CD8-positive, alpha-beta memory T cell (primary cell): Measurements from ENCODE around the gene ZFYVE21. TPM values are rescaled to one million over a fixed set of nuclear protein-coding genes. Genes with fewer than 3 reads are reported as not detected.

ENCODE experiments used
- CTCF ChIA-PET: fragments of 350-600 bp; sonication (Branson Sonifier 250); formaldehyde crosslinking; loops from one replicate; lab custom pipeline; 2021; ENCODE audit warnings: antibody characterized with exemption; lab: Charles Lee
- POLR2A ChIA-PET: fragments of 350-600 bp; sonication (Branson Sonifier 250); formaldehyde crosslinking; loops from one replicate; lab custom pipeline; 2021; ENCODE audit warnings: antibody characterized with exemption; lab: Charles Lee
- DNase-seq, 5 donors: peaks; one replicate each; pipeline versions ENCODE4 v3.0.0 to v3.0.0-alpha.2; 2020 to 2022; ENCODE audit warnings: mixed read lengths in 1 of 5
- H3K27ac ChIP-seq: one replicate; pipeline ENCODE4 v1.7.0; 2013; ENCODE audit warnings: low read depth, mild to moderate bottlenecking, low read length, moderate library complexity
- H3K27me3 ChIP-seq: 2 replicates; pipeline ENCODE4 v1.7.0; 2013; ENCODE audit warnings: low read length, mild to moderate bottlenecking; ENCODE audit not compliant: insufficient read depth, poor library complexity, severe bottlenecking
- H3K36me3 ChIP-seq: 2 replicates; pipeline ENCODE4 v1.7.0; 2013; ENCODE audit warnings: mild to moderate bottlenecking, low read length, moderate library complexity; ENCODE audit not compliant: insufficient read depth
- H3K4me1 ChIP-seq: 2 replicates; pipeline ENCODE4 v1.7.0; 2013; ENCODE audit warnings: mild to moderate bottlenecking, low read length, moderate library complexity; ENCODE audit not compliant: insufficient read depth
- H3K4me3 ChIP-seq: 2 replicates; pipeline ENCODE4 v1.7.0; 2013; ENCODE audit warnings: mild to moderate bottlenecking, low read length
- H3K9me3 ChIP-seq: 2 replicates; pipeline ENCODE4 v1.7.0; 2013; ENCODE audit warnings: mild to moderate bottlenecking, low read length
- H3K27ac Mint-ChIP-seq, 8 donors: one replicate each; pipeline ENCODE4 v1.8.0; 2020 to 2021; ENCODE audit warnings: mixed read lengths in 8 of 8, mild to moderate bottlenecking in 6 of 8, inconsistent platforms in 3 of 8, moderate library complexity in 3 of 8
- H3K27me3 Mint-ChIP-seq, 2 donors: one replicate each; pipeline ENCODE4 v1.8.0; 2020 to 2021; ENCODE audit warnings: mixed read lengths in 2 of 2, mild to moderate bottlenecking in 1 of 2, moderate library complexity in 1 of 2
- H3K36me3 Mint-ChIP-seq, 3 donors: one replicate each; pipeline ENCODE4 v1.8.0; 2020 to 2021; ENCODE audit warnings: mixed read lengths in 3 of 3, inconsistent platforms in 1 of 3, mild to moderate bottlenecking in 1 of 3
- H3K4me1 Mint-ChIP-seq, 3 donors: one replicate each; pipeline ENCODE4 v1.8.0; 2020 to 2021; ENCODE audit warnings: mixed read lengths in 3 of 3, inconsistent platforms in 1 of 3, mild to moderate bottlenecking in 1 of 3
- H3K4me3 Mint-ChIP-seq, 7 donors: one replicate each; pipeline ENCODE4 v1.8.0; 2020 to 2021; ENCODE audit warnings: mixed read lengths in 7 of 7, mild to moderate bottlenecking in 6 of 7, moderate library complexity in 4 of 7, inconsistent platforms in 2 of 7
- H3K9me3 Mint-ChIP-seq, 5 donors: one replicate each; pipeline ENCODE4 v1.8.0; 2020 to 2022; ENCODE audit warnings: mixed read lengths in 5 of 5, mild to moderate bottlenecking in 3 of 5, moderate library complexity in 2 of 5, inconsistent platforms in 1 of 5
- polyA plus RNA-seq: library from polyadenylated mRNA; unstranded; fragments of 300-500 nt; fragmentation: Illumina TruSeq; gene quantifications from one replicate; pipeline ENCODE4 v1.2.3, GENCODE V29; 2021
- total RNA-seq, 2 experiments: library from RNA; stranded (reverse); gene quantifications; one replicate each; pipeline ENCODE4 v1.2.3, GENCODE V29; 2021

The ZFYVE21 gene
- total and polyA plus RNA-seq, 3 experiments from 2014 or later, result 15.1 to 18.1 (median 15.9) TPM

DNA sequence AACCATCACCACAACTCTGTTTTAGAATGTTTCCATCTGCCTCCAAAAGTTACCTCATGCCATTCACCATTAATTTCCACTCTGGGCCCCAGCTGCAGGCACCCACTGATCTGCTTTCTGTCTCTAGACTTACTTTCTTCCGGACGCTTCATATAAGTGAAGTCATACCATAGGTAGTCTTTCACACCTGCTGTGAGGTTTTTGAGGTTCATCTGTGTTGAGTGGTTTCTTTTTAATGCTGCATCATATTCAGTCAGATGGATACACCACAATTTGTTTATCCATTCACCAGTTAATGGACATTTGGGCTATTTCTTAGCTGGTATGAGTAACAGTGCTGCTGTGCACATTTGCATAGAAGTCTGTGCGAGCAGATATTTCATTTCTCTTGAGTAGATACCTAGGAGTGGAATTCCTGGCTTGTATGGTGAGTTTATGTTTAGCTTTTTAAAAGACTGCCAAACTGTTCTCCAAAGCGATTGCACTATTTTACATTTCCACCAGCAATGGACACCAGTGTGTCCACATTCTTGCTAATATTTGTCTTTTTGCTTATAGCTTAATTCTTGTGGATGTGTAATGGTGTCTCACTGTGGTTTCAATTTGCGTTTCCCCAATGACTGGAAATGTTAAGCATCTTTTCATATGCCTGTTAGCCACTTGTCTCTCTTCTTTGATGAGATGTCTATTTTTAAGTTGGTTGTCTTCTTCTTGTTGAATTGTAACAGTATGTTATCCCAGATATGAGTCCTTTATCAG, 48.3 kb downstream of the ZFYVE21 start:
- Histone ChIP-seq H3K9me3 (no peaks in the 10 kb centered on the region), H3K36me3 (peaks cover 7% of the 10 kb centered on the region), H3K4me3 (no peak overlapping the region), H3K4me1 (no peaks in the 10 kb centered on the region), H3K27me3 (no peaks in the 10 kb centered on the region), H3K27ac (no peak overlapping the region)
- no peak for DNase-seq
- H3K4me1 Mint-ChIP-seq, result peaks cover 9 to 10% (median 10%) of the 10 kb centered on the region in 3 donors
- H3K36me3 Mint-ChIP-seq, result peaks cover 4 to 17% (median 9%) of the 10 kb centered on the region in 3 donors
- peak overlapping the region in 2 of 8 donors; percentile 0 to 47 for H3K27ac Mint-ChIP-seq
- H3K4me3 Mint-ChIP-seq, result no peak overlapping the region
- ChIA-PET POLR2A (no interaction called here), CTCF (interaction anchor here (0.6 kb wide), 1 partner anchor 22 kb away, joined by 3 read pairs; no protein-coding TSS in a partner anchor)
- H3K27me3 Mint-ChIP-seq, result no peaks in the 10 kb centered on the region
- H3K9me3 Mint-ChIP-seq, result peaks cover 0 to 3% (median 0%) of the 10 kb centered on the region in 5 donors

DNA sequence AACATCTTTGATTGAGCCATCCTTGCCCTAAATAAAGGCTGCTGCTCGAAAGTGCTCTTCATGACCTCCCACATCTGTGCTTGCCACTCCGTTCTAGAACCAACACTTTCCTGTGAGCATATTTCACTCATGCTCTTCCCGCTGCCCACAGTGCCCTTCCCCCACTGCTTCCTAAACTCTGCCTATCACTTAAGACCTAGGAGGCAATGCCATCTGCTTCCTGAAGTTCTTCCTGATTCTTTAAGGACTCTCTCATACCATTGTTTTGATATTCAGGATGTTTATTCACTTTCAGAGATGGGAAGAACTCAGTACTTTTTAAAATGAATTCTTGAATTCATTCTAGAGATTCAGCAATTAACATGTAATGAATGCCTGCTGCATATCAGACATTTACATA, 49.9 kb downstream of the ZFYVE21 start:
- Histone ChIP-seq H3K4me1 (no peaks in the 10 kb centered on the region), H3K4me3 (no peak overlapping the region), H3K9me3 (no peaks in the 10 kb centered on the region), H3K36me3 (peaks cover 7% of the 10 kb centered on the region), H3K27ac (no peak overlapping the region), H3K27me3 (no peaks in the 10 kb centered on the region)
- H3K36me3 Mint-ChIP-seq, result peaks cover 4 to 17% (median 9%) of the 10 kb centered on the region in 3 donors
- H3K27me3 Mint-ChIP-seq, result no peaks in the 10 kb centered on the region
- ChIA-PET POLR2A (no interaction called here), CTCF (no interaction called here)
- no peak for DNase-seq
- no peak overlapping the region for H3K4me3 Mint-ChIP-seq
- H3K27ac Mint-ChIP-seq, result peak overlapping the region in 2 of 8 donors; percentile 1 to 6
- H3K9me3 Mint-ChIP-seq, result peaks cover 0 to 3% (median 0%) of the 10 kb centered on the region in 5 donors
- peaks cover 9 to 10% (median 10%) of the 10 kb centered on the region in 3 donors for H3K4me1 Mint-ChIP-seq

DNA sequence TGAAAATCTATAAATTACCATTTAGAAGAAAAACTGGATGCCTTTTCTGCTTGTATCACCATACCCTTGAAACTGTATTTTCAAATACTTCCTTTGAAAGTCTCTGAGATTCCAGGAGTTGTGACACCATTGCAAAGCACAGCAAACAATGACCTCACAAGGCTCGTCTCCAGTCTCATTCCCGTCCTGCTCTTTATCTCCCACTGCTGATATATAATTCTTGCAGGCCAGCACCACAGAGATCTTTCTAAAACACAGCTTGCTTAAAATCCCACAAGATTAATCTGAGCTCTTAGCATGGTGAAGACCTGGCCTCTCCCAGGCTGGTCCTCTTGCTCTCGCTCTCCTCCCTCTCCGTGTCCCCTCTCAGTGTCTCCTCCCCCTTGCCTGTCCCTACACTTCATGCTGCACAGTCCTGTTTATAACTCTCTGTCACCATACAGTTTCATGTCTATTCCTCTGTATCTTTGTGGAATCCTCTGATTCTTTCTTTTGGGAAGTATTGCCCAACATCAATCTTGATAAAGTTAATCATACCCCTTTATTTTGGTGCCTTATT, 51.8 kb downstream of the ZFYVE21 start:
- no peaks in the 10 kb centered on the region for H3K9me3 ChIP-seq
- H3K36me3 ChIP-seq, result peaks cover 7% of the 10 kb centered on the region
- H3K4me3 ChIP-seq, result no peak overlapping the region
- Mint-ChIP-seq H3K4me3 (no peak overlapping the region), H3K27ac (peak overlapping the region in 2 of 8 donors; percentile 15 to 24), H3K9me3 (peaks cover 0 to 3% (median 0%) of the 10 kb centered on the region in 5 donors), H3K4me1 (peaks cover 9 to 10% (median 10%) of the 10 kb centered on the region in 3 donors), H3K36me3 (peaks cover 16 to 28% (median 17%) of the 10 kb centered on the region in 3 donors), H3K27me3 (no peaks in the 10 kb centered on the region)
- no peaks in the 10 kb centered on the region for H3K4me1 ChIP-seq
- CTCF ChIA-PET, result no interaction called here
- POLR2A ChIA-PET, result no interaction called here
- no peaks in the 10 kb centered on the region for H3K27me3 ChIP-seq
- no peak for DNase-seq
- no peak overlapping the region for H3K27ac ChIP-seq

DNA sequence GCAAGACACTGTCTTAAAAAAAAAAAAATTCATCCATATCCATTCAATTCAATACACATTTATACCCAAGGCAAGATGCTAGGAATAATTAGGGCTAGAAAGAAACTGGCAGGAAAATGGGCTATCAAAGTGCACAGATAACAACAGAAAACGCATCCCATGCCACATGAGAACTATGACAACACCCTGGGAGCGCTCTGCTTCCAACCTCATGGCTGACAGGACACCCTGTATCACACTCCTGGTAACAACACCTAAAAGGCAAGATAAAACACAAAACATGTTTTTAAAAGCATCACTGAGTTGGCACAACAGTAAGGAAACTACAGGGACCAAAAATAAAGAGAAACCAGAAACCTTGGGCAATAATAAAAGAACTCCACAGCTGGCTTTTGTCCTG, 54.9 kb downstream of the ZFYVE21 start:
- ChIA-PET CTCF (interaction anchor here (1.3 kb wide), 1 partner anchor 38 kb away, joined by 3 read pairs; no protein-coding TSS in a partner anchor), POLR2A (no interaction called here)
- H3K36me3 Mint-ChIP-seq, result peaks cover 13 to 35% (median 21%) of the 10 kb centered on the region in 3 donors
- no peak overlapping the region for H3K4me3 Mint-ChIP-seq
- H3K9me3 ChIP-seq, result no peaks in the 10 kb centered on the region
- no peaks in the 10 kb centered on the region for H3K27me3 ChIP-seq
- H3K4me1 ChIP-seq, result no peaks in the 10 kb centered on the region
- DNase-seq, result no peak
- H3K27ac ChIP-seq, result no peak overlapping the region
- H3K27me3 Mint-ChIP-seq, result no peaks in the 10 kb centered on the region
- no peaks in the 10 kb centered on the region for H3K36me3 ChIP-seq
- H3K4me3 ChIP-seq, result no peak overlapping the region
- H3K27ac Mint-ChIP-seq, result no peak overlapping the region
- peaks cover 0 to 1% (median under 1%) of the 10 kb centered on the region in 3 donors for H3K4me1 Mint-ChIP-seq
- H3K9me3 Mint-ChIP-seq, result peaks cover 0 to 3% (median 0%) of the 10 kb centered on the region in 5 donors

GRCh38 chr14:103770902-103771301, 55.3 kb downstream of the ZFYVE21 start:
- Histone ChIP-seq H3K27ac (no peak overlapping the region), H3K4me3 (no peak overlapping the region), H3K36me3 (no peaks in the 10 kb centered on the region), H3K27me3 (no peaks in the 10 kb centered on the region), H3K9me3 (no peaks in the 10 kb centered on the region), H3K4me1 (no peaks in the 10 kb centered on the region)
- Mint-ChIP-seq H3K4me1 (no peaks in the 10 kb centered on the region), H3K4me3 (no peak overlapping the region), H3K27ac (no peak overlapping the region), H3K36me3 (peaks cover 12 to 39% (median 23%) of the 10 kb centered on the region in 3 donors), H3K9me3 (peaks cover 0 to 3% (median 0%) of the 10 kb centered on the region in 5 donors), H3K27me3 (no peaks in the 10 kb centered on the region)
- CTCF ChIA-PET, result interaction anchor here (1.3 kb wide), 1 partner anchor 38 kb away, joined by 3 read pairs; no protein-coding TSS in a partner anchor
- no peak for DNase-seq
- POLR2A ChIA-PET, result no interaction called here

DNA sequence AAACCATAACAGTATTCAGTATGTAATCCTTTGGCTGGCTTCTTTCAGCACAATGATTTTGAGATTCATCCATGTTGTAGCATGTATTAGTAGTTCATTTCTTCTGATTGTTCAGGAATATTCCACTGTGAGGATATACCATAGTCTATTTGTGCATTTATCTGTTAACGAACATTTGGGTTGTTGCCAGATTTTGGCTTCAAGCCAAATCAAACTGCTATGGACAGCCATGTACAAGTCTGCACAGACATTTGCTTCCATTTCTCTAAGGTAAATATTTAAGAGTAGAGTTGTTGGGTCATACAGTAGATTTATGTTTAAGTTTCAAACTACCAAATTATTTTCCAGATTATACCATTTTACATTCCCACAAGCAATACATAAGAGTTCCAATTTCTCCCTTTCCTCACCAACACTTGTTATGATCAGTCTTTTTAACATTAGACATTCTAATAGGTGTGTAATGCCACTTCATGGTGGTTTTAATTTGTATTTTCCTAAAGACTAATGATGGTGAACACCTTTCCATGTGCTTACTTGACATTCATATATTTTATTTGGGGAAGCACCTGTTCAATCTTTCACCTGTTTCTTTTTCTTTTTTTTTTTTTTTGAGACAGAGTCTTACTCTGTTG, 56.6 kb downstream of the ZFYVE21 start:
- H3K36me3 ChIP-seq, result no peaks in the 10 kb centered on the region
- no peak overlapping the region for H3K4me3 Mint-ChIP-seq
- H3K9me3 Mint-ChIP-seq, result peaks cover 0 to 3% (median 0%) of the 10 kb centered on the region in 5 donors
- H3K27ac Mint-ChIP-seq, result no peak overlapping the region
- H3K36me3 Mint-ChIP-seq, result peaks cover 12 to 41% (median 24%) of the 10 kb centered on the region in 3 donors
- no peak for DNase-seq
- H3K27me3 ChIP-seq, result no peaks in the 10 kb centered on the region
- H3K4me1 ChIP-seq, result no peaks in the 10 kb centered on the region
- no peak overlapping the region for H3K4me3 ChIP-seq
- H3K4me1 Mint-ChIP-seq, result no peaks in the 10 kb centered on the region
- CTCF ChIA-PET, result no interaction called here
- H3K27me3 Mint-ChIP-seq, result no peaks in the 10 kb centered on the region
- POLR2A ChIA-PET, result no interaction called here
- no peaks in the 10 kb centered on the region for H3K9me3 ChIP-seq
- no peak overlapping the region for H3K27ac ChIP-seq

DNA sequence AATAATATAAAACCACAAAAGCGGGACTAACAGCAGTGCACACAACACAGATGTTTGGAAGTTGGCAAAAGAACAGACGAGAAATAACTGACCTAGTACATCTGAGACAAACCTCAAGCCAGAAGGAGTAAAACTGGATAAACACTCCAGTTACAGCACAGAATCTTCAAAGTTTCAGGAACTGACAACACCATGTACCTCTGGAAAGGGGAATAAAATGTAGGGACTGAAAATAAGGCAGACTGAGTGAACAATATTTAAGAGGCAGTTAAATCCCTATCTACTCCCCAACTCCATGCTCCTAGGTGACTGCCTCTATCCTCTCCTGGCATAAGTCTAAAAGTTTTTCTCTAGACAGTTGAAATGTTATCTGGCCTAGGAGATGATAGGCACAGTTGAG, 57.9 kb downstream of the ZFYVE21 start:
- no peaks in the 10 kb centered on the region for H3K27me3 ChIP-seq
- DNase-seq, result no peak
- H3K9me3 ChIP-seq, result no peaks in the 10 kb centered on the region
- POLR2A ChIA-PET, result no interaction called here
- no peak overlapping the region for H3K27ac Mint-ChIP-seq
- H3K4me3 Mint-ChIP-seq, result no peak overlapping the region
- no peaks in the 10 kb centered on the region for H3K4me1 ChIP-seq
- H3K27me3 Mint-ChIP-seq, result no peaks in the 10 kb centered on the region
- H3K36me3 Mint-ChIP-seq, result peaks cover 13 to 44% (median 24%) of the 10 kb centered on the region in 3 donors
- no peaks in the 10 kb centered on the region for H3K36me3 ChIP-seq
- H3K27ac ChIP-seq, result no peak overlapping the region
- CTCF ChIA-PET, result no interaction called here
- H3K4me3 ChIP-seq, result no peak overlapping the region
- H3K9me3 Mint-ChIP-seq, result no peaks in the 10 kb centered on the region
- H3K4me1 Mint-ChIP-seq, result no peaks in the 10 kb centered on the region

DNA sequence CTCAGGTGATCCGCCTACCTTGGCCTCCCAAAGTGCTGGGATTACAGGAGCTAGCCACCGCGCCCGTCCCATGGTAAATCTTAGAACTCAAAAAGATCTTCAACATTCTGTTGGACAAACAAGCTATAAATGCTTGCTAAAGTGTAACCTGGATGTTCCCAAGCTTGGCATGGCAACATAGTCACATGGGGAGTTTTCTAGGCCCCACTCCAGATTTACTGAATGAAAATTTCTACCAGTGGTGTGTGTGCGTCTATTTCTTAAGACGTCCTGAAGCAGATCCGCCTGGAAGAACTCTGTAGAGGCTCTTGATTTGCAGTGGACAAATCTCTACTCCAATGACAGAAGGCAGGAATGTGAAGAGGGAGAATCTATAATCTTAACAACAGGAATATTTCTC, 59.9 kb downstream of the ZFYVE21 start:
- H3K9me3 Mint-ChIP-seq, result no peaks in the 10 kb centered on the region
- H3K4me3 Mint-ChIP-seq, result no peak overlapping the region
- Histone ChIP-seq H3K9me3 (no peaks in the 10 kb centered on the region), H3K4me3 (no peak overlapping the region), H3K27ac (no peak overlapping the region), H3K4me1 (no peaks in the 10 kb centered on the region), H3K27me3 (no peaks in the 10 kb centered on the region), H3K36me3 (no peaks in the 10 kb centered on the region)
- no peaks in the 10 kb centered on the region for H3K27me3 Mint-ChIP-seq
- no peak for DNase-seq
- POLR2A ChIA-PET, result no interaction called here
- peaks cover 15 to 48% (median 26%) of the 10 kb centered on the region in 3 donors for H3K36me3 Mint-ChIP-seq
- CTCF ChIA-PET, result no interaction called here
- no peaks in the 10 kb centered on the region for H3K4me1 Mint-ChIP-seq
- H3K27ac Mint-ChIP-seq, result no peak overlapping the region
